H1 (cell line): ENCODE measurements around the gene MGAT5. TPM values are rescaled to one million over a fixed set of nuclear protein-coding genes. Genes with fewer than 3 reads are reported as not detected.

Experiments used
- BCL11A ChIP-seq, 2 experiments: IDR thresholded peaks; one replicate each; pipeline ENCODE4 v1.6.1; 2011; ENCODE audit warnings: low read depth in 2 of 2, low read length in 2 of 2, mild to moderate bottlenecking in 2 of 2
- CBX5 ChIP-seq: fragments of 300-800, 300-1000 bp; sonication (generic); IDR thresholded peaks from 2 replicates; pipeline ENCODE4 v1.7.1; 2016; ENCODE audit warnings: antibody characterized with exemption, low read length, low read depth
- PHF8 ChIP-seq: fragments of 200-600 bp; sonication (generic); conservative IDR thresholded peaks from 2 replicates; pipeline ENCODE4 v1.7.1; 2012; ENCODE audit warnings: low read depth, mild to moderate bottlenecking, inconsistent platforms, low read length, moderate library complexity
- POU5F1 ChIP-seq: IDR thresholded peaks from 2 replicates; pipeline ENCODE4 v1.6.1; 2011; ENCODE audit warnings: low read depth, mild to moderate bottlenecking, low read length, moderate library complexity
- RNF2 ChIP-seq: fragments of 200-900, 300-1000 bp; sonication (generic); IDR thresholded peaks from 2 replicates; pipeline ENCODE4 v1.7.1; 2016; ENCODE audit warnings: borderline replicate concordance, low read depth, mild to moderate bottlenecking, antibody characterized with exemption, low read length; ENCODE audit not compliant: poor library complexity, severe bottlenecking; ENCODE audit errors: missing control alignments
- TBP ChIP-seq: IDR thresholded peaks from 2 replicates; pipeline ENCODE4 v1.6.1; 2011; ENCODE audit warnings: low read depth, low read length, improper control_type of control experiment
- TEAD4 ChIP-seq: IDR thresholded peaks from 2 replicates; pipeline ENCODE4 v1.6.1; 2012; ENCODE audit warnings: low read depth, low read length, inconsistent platforms, mixed read lengths
- polyA plus RNA-seq, 7 experiments: library from polyadenylated mRNA; depleted of rRNA in 3 of 7; stranded (reverse) in 5 of 7; unstranded in 2 of 7; fragments of >200 nt in 5 of 7; fragments of 200-250 nt in 2 of 7; gene quantifications; 1 replicate in 5 of 7; 2 replicates in 1 of 7; 4 replicates in 1 of 7; pipeline versions ENCODE4 v1.2.1 to v1.2.3, GENCODE V29; 2011 to 2013; ENCODE audit warnings: missing spikeins in 2 of 7, mixed read lengths in 2 of 7
- total RNA-seq: library from RNA; stranded (reverse); fragmentation: NEBNext Ultra II Directional; extraction: Animal tissue kit (Norgen Biotek cat#: 25700); gene quantifications from 2 replicates; pipeline ENCODE4 v1.2.1, GENCODE V29; 2021

MGAT5 gene
- total and polyA plus RNA-seq, 2 of the 8 experiments (the other 6 are each of a cell fraction or from before 2014, with no cell fraction given), result 11.2 to 49.2 TPM

DNA sequence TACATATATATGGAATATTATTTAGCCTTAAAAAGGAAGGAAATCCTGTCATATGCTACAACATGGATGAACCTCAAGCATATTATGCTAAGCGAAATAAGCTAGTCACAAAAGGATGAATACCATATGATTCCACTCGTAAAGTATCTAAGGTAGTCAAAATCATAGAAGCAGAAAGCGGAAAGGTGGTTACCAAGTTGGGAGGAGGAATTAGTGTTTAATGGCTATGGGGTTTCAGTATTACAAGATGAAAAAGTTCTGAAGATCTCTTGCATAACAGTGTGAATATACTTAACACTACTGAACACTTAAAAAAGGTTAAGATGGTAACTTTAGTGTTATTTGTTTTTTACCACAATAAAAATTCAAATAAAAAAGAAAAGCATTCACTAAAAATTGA is 99.0 kb downstream of the MGAT5 start (continued):
- TF ChIP-seq POU5F1 (no peak), BCL11A (IDR thresholded peaks at IDR 0.05; ENCODE audit: low read depth in 2 of 2, low read length in 2 of 2) (no peak), CBX5 (no peak), RNF2 (no peak), TBP (no peak), PHF8 (no peak), TEAD4 (no peak)
